NCI-H345 treated with DMSO at 0.1 percent for 48 hours (cell line): Measurements from ENCODE around the gene FDXACB1.

Experiments
- DNase-seq: peaks from one replicate; lab custom pipeline; 2025; ENCODE audit not compliant: unreplicated experiment; lab: John Stamatoyannopoulos, UW

The FDXACB1 gene

DNA sequence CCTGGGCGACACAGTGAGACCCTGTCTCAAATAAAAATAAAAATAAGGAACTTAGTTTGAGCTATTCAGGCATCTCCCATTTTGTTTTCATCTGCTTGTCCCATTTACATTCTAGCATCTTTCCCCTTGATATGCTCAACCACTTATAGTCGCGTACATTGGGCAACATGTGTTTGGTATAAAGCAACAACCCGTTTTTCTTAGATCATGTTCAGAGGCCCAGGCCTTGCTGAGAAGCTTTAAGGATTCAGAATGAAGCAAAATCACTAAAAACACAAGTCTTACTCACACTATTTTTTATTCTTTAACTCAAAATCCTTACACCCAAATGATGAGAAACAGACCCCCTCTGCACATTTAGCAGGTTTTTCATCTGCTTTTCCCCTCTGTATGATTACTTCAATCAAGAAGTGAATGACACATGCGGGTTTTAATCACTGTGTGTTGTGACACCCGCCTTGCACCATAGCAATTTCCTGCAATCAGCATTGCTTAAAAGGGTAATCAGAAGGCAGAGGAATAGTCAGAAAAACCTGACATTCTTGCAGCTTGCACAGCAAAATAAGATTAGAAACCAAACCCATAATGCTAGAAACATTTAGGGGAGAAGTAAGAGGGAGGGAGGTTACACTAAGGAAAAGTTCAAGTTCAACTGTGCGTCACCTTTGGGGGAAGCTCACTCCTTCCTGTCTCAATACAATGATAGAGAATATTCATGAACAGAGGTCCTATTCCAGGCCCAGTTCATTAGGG is 33.5 kb downstream of the FDXACB1 start:
- DNase-seq = no peak

DNA sequence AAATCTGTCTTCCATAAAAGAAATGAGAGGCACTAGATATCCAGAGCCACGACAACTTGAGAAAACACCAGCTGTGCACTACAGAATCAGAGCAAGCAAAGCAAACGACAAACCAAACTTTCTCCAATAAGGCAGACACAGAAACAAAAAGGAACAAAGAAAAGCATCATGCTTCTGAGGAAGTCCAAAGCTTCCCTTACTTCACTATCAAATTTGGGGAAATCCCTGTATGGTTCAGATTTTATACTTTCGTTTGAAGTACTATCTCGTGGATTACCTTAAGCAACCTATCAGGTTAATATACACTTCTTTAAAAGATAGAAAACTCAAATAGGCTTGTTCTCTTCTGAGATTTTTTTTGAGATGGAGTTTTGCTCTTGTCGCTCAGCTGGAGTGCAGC is 35.3 kb downstream of the FDXACB1 start:
- no peak for DNase-seq

DNA sequence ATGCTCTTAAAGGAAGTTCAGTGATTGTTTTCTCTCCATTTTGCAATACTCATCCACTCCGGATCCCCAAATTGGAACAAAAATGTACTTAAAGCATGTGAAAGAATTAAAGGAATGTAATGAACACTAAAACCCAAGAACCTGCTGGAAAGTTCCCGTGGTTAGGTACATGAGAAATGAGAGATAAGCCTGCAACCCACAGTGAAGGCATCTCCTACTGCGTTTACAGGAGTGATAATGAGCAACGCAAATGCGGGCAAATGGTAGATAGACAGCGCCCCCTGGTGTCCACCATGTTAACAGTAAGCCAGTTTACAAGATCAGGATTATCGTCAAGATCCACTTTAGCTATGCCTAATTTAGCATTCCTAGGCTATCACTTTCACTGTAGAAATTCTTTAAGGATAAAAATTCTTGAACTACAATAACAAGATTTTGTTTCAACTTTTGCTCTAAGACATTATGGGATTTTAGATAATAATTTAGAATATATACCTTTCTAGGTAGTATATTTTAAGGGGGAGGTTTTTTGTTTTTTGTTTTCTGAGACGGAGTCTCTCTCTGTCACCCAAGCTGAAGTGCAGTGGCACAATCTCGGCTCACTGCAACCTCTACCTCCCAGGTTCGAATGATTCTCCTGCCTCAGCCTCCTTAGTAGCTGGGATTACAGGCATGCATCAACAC is 37.5 kb downstream of the FDXACB1 start:
- peak; percentile 71 for DNase-seq

DNA sequence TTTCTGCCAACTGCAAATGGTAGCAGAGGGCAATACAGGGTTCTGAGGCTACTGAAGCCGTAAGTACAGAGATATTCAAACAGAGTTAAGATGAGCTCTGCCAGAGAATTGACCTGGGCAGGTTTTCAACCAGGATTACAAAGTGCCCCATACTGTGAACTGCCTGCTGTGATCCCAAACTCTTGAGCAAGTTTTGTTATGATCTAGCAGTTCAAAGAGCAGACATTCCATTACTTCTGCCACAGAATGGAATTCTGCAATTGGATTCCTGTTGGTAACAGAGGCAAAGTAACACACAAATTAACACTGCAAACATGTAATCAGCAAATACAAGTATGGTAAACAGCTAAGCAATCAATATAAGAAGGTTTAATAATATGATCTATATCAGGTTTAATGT is 38.8 kb downstream of the FDXACB1 start:
- DNase-seq = no peak

DNA sequence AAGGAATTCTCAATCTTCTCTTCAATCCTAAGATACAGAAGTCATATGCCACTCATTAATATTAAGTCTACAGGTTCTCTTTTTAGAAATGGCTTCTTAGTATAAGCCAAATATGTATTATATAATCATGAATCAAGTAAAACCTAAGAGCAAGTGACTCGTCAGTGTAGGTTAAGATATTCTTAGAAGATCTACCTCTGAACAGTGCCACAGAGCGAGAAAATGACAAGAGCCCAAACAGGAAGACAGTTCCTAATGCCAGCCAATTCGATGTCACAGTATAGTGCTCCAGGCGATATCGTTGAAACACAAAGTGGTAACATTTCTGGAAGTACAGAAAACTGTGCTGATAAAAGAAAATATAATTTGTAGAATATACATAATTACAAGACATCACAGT is 40.9 kb downstream of the FDXACB1 start:
- no peak for DNase-seq

DNA sequence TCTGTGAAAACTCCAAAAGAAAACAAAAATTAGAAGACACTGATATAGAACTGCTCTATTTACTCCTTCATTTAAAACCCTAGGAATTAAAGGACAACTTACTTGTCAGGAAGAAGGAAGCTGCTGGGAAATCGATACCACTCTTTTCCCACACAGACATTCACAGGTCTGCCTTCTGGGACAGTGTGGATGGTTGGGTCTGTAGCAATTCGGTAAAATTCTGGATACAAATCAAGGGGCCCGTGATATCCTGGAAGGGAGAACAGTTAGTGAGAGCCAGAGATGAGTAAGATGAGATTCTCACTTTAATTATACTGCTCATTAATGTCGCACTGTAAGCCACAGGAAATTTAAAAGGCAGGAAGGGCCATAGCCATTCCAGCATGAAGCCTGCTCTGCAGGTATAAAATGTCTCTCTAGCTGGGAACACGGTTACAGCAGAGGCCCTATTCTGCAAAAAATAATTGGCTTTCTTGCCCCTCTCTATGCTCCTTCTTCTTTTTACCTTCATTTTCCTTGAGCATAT is 41.5 kb downstream of the FDXACB1 start:
- DNase-seq = no peak

DNA sequence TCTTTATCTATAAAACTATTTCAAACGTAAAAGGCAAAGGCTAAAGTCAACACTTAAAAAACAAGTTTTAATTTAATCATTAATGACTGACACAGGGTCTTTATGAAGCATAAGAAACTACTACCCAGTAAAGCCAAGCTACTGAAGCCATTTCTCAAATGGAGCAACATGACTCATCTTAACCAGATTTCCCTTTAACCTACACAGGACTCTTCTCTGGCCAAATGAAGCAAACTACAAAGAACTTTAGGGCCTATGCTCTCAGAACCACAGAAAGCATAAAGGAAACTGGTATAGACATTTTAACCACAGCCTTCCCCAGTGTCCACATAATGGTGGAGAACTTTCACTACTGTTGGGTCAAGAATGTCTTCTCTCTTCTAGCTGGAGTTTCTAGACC is 42.2 kb downstream of the FDXACB1 start:
- no peak for DNase-seq

DNA sequence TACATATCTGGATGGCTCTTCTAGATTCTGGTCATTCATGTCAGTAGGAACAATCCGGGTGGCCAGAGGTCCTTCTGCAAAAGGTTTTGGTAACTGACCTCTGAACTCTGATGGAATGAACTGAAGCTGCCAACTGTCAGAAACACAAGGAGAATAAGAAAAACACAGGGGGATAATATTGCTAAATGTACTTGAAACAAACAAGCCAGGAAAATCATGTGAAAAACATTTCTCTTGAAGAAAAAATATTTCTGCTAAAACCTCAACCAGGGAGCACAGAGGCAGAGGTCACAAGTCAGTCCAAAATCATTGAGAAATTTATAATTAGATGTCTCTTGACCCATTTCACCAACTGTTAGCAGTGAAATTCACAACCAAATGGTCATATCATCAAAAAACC is 42.8 kb downstream of the FDXACB1 start:
- no peak for DNase-seq

DNA sequence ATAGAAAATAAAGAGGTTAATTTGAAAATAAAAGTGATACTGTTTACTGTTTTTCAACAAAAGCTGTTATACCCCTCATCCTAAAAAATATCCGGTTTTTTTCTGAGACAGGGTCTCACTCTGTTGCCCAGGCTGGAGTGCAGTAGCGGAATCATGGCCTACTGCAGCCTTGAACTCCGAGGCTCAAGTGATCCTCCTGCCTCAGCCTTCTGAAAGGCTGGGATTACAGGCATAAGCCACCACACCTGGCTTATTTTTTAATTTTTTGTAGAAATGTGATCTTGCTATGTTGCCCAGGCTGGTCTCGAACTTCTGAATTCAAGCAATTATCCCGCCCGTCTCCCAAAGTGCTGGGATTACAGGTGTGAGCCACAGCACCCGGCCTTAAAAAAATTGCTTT is 43.3 kb downstream of the FDXACB1 start:
- DNase-seq = no peak

DNA sequence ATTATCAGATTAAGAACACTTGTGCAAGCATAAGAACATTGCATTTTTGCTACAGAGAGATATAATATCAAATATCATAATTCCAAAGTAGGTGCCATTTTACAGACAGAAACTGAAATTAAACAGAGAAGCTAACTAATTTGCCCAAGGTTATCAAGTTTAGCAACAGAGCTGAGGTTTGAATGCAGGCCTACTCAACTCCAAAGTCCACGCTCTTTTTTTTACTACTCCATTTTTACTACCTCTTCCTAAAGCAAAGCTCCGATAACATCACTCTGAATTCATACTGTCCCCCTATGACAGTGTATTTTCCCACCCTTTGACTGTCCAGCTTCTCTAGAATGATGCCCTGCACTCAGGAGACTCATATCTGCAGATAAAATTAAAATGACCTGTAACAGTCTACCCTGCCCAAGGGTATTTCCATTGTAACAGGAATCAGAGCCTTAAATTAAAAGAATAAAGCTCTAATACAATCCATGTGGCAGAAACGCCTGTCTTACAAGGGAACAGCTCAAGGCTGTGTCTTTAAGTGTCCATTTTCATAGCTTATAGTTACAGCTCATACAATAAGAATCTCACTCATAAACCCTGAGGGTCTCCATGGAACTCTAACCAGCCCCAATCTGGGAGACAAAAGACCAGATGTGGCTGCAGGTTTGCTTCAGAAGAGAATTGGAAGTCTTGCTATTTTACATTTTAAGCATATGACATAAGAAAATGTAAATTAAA is 44.4 kb downstream of the FDXACB1 start:
- DNase-seq = no peak

DNA sequence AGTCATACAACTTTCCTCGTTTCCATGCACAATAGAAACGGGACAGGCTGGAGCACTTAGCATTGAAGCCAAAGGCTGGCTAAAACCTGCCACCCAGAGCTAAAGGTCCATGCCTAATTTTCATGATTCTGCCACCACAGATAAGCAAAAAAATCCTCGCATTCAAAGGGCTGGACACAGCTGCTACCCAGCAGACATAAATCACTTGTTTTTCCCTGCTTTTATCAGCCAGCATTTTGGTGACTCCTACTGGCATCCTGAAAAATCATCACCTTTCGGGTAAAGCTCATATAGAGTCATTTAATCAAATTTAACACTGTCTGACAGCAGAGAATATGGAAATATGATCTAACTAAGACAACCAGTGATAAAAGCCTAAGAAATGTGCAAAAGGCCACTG is 45.4 kb downstream of the FDXACB1 start:
- DNase-seq = no peak

DNA sequence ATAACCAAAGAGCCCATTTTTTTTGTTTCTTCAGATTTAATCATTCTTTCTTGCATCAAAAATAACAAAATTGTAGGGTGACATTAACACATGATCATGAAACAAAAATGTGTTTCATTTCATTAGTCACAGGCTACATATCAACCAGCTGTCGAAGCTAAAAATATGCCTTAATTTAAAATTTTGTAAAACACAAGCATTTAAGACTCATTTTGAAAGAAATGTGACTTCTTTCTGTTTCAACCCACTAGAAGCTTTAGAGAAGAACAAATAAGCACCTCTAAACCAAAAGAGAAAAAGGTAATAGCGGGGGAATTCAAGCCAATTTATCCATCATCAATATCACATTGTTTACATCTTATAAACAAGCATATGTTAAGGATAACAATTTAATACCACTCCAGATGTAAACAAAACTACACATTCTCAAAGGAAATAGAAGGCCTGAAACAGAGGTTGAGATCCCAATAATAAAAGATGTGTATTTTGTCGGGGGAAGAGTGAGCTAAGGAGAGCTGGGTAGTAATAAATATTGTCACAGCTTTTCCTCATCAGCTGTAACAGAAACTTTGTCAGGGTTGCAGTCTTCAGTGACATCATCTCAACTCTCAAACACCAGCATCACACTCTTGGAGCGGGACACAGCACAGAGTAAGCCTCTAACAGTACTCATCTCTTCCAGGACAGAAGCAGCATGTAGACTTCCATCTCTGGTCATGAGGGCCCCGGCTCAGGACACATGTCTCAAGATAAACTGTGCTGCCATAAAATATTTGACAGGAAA is 49.6 kb downstream of the FDXACB1 start:
- no peak for DNase-seq

DNA sequence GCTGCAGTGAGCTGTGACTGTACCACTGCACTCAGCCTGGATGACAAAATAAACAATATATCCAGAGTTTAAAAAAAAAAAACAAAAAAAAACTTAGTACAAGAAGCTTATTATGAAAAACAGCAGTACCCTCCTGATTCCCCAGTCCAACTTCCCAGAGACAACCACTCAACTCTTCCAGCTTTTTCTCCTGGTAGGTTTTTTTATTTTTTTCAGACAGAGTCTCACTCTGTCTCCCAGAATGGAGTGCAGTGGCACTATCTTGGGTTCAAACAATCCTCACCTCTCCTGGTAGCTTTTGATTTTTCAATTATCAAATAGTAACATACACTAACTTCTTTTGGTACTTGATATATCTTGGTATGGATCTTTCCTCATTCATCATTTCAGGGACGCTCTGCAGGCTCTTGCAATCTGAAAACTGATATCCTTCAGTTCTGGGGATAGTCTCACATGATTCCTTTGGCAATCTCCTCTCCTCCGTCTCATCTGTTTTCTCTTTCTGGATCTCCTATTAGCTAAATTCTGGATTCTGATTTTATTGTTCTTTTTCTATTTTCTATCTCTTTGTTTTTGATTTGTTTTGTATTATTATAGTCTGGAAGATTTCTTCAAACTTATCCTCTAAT is 52.5 kb downstream of the FDXACB1 start:
- DNase-seq = no peak
